Activated CD4-positive, alpha-beta T cell treated with anti-CD3 and anti-CD28 coated beads, Interleukin-2, amount 50 U/mL, for 48 hours (primary cell): ENCODE measurements around the gene DCAF6.

Source experiments
- DNase-seq, 2 experiments: peaks; one replicate each; pipeline ENCODE4 v3.0.0-alpha.2; 2020

DCAF6 gene

GRCh38 chr1:168089326-168089978, 153.0 kb downstream of the DCAF6 start:
- no peak for DNase-seq

GRCh38 chr1:168089979-168090337, 153.5 kb downstream of the DCAF6 start:
- DNase-seq, result no peak

GRCh38 chr1:168090395-168090794, 153.9 kb downstream of the DCAF6 start:
- DNase-seq, result no peak

GRCh38 chr1:168091063-168091462, 154.6 kb downstream of the DCAF6 start:
- no peak for DNase-seq

GRCh38 chr1:168091720-168092550, 155.5 kb downstream of the DCAF6 start:
- DNase-seq, result no peak

GRCh38 chr1:168092566-168093355, 156.3 kb downstream of the DCAF6 start:
- DNase-seq, result no peak

GRCh38 chr1:168093616-168094015, 157.1 kb downstream of the DCAF6 start:
- no peak for DNase-seq

- DNase-seq, result no peak
Observed at GRCh38 chr1:168095476-168095875, 159.0 kb downstream of the DCAF6 start.

GRCh38 chr1:168096296-168097165, 160.0 kb downstream of the DCAF6 start:
- DNase-seq, result no peak

GRCh38 chr1:168097921-168098528, 161.5 kb downstream of the DCAF6 start:
- no peak for DNase-seq

GRCh38 chr1:168098534-168099320, 162.2 kb downstream of the DCAF6 start:
- DNase-seq, result no peak

- no peak for DNase-seq
Observed at GRCh38 chr1:168099337-168099801, 162.9 kb downstream of the DCAF6 start.

- DNase-seq, result no peak
Observed at GRCh38 chr1:168100315-168101002, 164.0 kb downstream of the DCAF6 start.

GRCh38 chr1:168101336-168101735, 164.9 kb downstream of the DCAF6 start:
- DNase-seq, result no peak

GRCh38 chr1:168102487-168102886, 166.0 kb downstream of the DCAF6 start:
- DNase-seq, result no peak

GRCh38 chr1:168104535-168104934, 168.1 kb downstream of the DCAF6 start:
- no peak for DNase-seq

GRCh38 chr1:168105846-168106245, 169.4 kb downstream of the DCAF6 start:
- DNase-seq, result no peak

GRCh38 chr1:168106274-168106673, 169.8 kb downstream of the DCAF6 start:
- DNase-seq, result no peak

GRCh38 chr1:168110896-168111545, 174.5 kb downstream of the DCAF6 start:
- DNase-seq, result no peak
